Left ventricle myocardium superior (tissue), 1 donor: ENCODE results near the gene DAGLB. TPM values are rescaled to one million over a fixed set of nuclear protein-coding genes. Genes with fewer than 3 reads are reported as not detected.
"Not testable (repeated sequence)": the region's sequence is repeated elsewhere in the genome, so short reads cannot be mapped to it uniquely, and the experiment has no call there.

ENCODE experiments used
- ATAC-seq: fragments of 200-7000 bp; cut with Tn5 transposase; one replicate; pipeline ENCODE4 v1.9.1; 2020; ENCODE audit warnings: mild to moderate bottlenecking, moderate library complexity
- DNase-seq: peaks from one replicate; pipeline ENCODE4 v3.0.0-alpha.2; 2020
- intact Hi-C: fragments of 100-400 bp; cut with micrococcal nuclease; formaldehyde crosslinking; loops from one replicate; pipeline ENCODE4 v1.11.0; 2022
- total RNA-seq: library from RNA; stranded (reverse); fragmentation: NEBNext Ultra II Directional; extraction: Animal tissue kit (Norgen Biotek cat#: 25700); gene quantifications from one replicate; pipeline ENCODE4 v1.2.1, GENCODE V29; 2021
- donor health status: DM: no; HTN: yes; CAD: no; lungs with severe emphysema.

The DAGLB gene
- total RNA-seq, 1 donor from 2014 or later, result 10.1 TPM

- no peak for DNase-seq
- intact Hi-C loops, result no loop called here
- no peak for ATAC-seq
Measured at GRCh38 chr7:6407434-6407833, 40.3 kb downstream of the DAGLB start.

GRCh38 chr7:6406121-6406520 is 41.6 kb downstream of the DAGLB start:
- no peak for DNase-seq
- intact Hi-C loops, result no loop called here
- no peak for ATAC-seq

- DNase-seq (no peak), ATAC-seq (no peak)
- intact Hi-C loops, result no loop called here
Measured at GRCh38 chr7:6403907-6404306, 43.8 kb downstream of the DAGLB start.

GRCh38 chr7:6402741-6403140 is 45.0 kb downstream of the DAGLB start:
- ATAC-seq (no peak), DNase-seq (no peak)
- intact Hi-C loops, result no loop called here

- DNase-seq (no peak), ATAC-seq (no peak)
Measured at GRCh38 chr7:6402041-6402440, 45.7 kb downstream of the DAGLB start.

GRCh38 chr7:6401536-6401935 is 46.2 kb downstream of the DAGLB start:
- no peak for DNase-seq
- ATAC-seq, result no peak
- intact Hi-C loops, result no loop called here

More at GRCh38 chr7:6402041-6402440, 45.7 kb downstream of the DAGLB start:
- intact Hi-C loops, result no loop called here

GRCh38 chr7:6400243-6401105 is 47.3 kb downstream of the DAGLB start:
- intact Hi-C loops, DNase-seq, ATAC-seq: not testable (repeated sequence)

- DNase-seq (no peak), ATAC-seq (peak; percentile 37)
- intact Hi-C loops, result no loop called here
Measured at GRCh38 chr7:6399351-6399750, 48.4 kb downstream of the DAGLB start.

- ATAC-seq (peak; percentile 69), DNase-seq (peak; percentile 55)
- intact Hi-C loops, result no loop called here
Measured at GRCh38 chr7:6398943-6399342, 48.8 kb downstream of the DAGLB start.

- DNase-seq, intact Hi-C loops: not testable (repeated sequence)
- peak; percentile 12 for ATAC-seq
Measured at GRCh38 chr7:6397759-6398495, 49.8 kb downstream of the DAGLB start.

- ATAC-seq, result peak; percentile 54
- intact Hi-C loops, result no loop called here
- DNase-seq, result peak; percentile 66
Measured at GRCh38 chr7:6395898-6396595, 51.7 kb downstream of the DAGLB start.

- no peak for DNase-seq
- ATAC-seq, result no peak
- intact Hi-C loops, result no loop called here
Measured at GRCh38 chr7:6394114-6394513, 53.6 kb downstream of the DAGLB start.

- intact Hi-C loops, result no loop called here
- ATAC-seq (peak; percentile 4), DNase-seq (no peak)
Measured at GRCh38 chr7:6393667-6394056, 54.1 kb downstream of the DAGLB start.

GRCh38 chr7:6392712-6393666 is 54.8 kb downstream of the DAGLB start:
- DNase-seq (peak; percentile 54), ATAC-seq (peak; percentile 82)
- intact Hi-C loops, result no loop called here

- intact Hi-C loops, result no loop called here
Measured at GRCh38 chr7:6389728-6390127, 58.0 kb downstream of the DAGLB start.

GRCh38 chr7:6387734-6388294 is 59.9 kb downstream of the DAGLB start:
- intact Hi-C loops, result no loop called here
- DNase-seq (no peak), ATAC-seq (peak; percentile 20)

More at GRCh38 chr7:6389728-6390127, 58.0 kb downstream of the DAGLB start:
- DNase-seq (no peak), ATAC-seq (no peak)

GRCh38 chr7:6386779-6387178 is 61.0 kb downstream of the DAGLB start:
- intact Hi-C loops, result no loop called here
- ATAC-seq (no peak), DNase-seq (no peak)

GRCh38 chr7:6385909-6386560 is 61.7 kb downstream of the DAGLB start:
- ATAC-seq (no peak), DNase-seq (no peak)
- intact Hi-C loops, result no loop called here
